Tibial nerve (tissue), 4 donors: ENCODE results near the gene F7.

Experiments used
- EP300 ChIP-seq, 2 donors: sonication (generic); formaldehyde crosslinking; IDR thresholded peaks; one replicate each; pipeline ENCODE4 v1.6.1; 2017; ENCODE audit warnings: antibody characterized with exemption in 2 of 2, mild to moderate bottlenecking in 1 of 2
- TF ChIP-seq, protein P1 (sequence below), 5 experiments: fragments of 200-600 bp in 3 of 5; fragments of 450-650 bp in 2 of 5; sonication (generic) in 3 of 5; IDR thresholded peaks; one replicate each; pipeline ENCODE4 v1.5.1; 2016 to 2019; ENCODE audit warnings: antibody characterized with exemption in 5 of 5, mild to moderate bottlenecking in 3 of 5, moderate library complexity in 2 of 5

DNA sequence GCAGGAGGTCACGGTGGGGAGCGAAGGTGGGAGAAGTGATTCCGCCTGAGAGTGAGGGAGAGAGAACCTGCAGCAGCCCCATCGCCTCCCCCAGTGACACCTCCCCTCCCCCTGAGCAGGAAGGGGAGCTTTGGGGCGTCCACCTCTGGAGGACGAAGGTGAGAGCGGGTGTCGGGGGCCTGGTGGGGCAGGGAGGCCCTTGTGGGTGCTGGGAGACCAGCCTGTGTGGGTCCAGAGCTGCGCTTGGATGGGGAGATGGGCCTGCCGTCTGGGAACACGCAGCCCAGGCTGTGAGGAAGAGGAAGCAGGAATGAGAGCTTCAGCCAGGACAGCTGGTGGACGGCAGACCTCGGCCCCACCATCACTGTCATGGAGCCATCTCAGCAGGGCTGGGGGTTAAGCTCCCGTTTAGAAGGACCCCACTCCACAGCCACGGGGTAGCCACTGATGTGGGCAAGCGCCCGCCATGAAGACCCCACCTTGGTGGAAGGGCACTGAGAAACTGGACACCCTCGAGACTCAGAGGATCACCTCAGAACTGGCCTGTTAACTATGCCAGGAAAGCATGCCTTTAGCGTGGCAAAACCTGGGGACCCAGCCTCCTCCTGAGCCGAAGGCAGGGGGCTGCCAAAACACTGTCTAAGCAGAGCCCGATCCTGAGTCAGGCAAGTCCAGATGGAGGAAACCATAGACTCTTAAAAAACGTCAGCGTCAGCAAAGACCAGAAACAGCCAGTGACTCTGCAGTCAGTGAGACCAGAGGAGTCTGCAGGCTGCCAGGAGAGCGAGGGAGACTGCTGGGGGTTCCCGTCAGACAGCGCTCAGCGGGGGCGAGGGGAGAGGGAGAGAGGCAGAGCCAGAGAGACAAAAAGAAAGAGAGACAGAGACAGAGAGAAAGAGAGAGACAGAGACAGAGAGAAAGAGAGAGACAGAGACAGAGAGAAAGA, 46.4 kb downstream of the F7 start:
- TF ChIP-seq EP300 (IDR thresholded peaks at IDR 0.05), result no peak
- TF ChIP-seq, protein P1, sequence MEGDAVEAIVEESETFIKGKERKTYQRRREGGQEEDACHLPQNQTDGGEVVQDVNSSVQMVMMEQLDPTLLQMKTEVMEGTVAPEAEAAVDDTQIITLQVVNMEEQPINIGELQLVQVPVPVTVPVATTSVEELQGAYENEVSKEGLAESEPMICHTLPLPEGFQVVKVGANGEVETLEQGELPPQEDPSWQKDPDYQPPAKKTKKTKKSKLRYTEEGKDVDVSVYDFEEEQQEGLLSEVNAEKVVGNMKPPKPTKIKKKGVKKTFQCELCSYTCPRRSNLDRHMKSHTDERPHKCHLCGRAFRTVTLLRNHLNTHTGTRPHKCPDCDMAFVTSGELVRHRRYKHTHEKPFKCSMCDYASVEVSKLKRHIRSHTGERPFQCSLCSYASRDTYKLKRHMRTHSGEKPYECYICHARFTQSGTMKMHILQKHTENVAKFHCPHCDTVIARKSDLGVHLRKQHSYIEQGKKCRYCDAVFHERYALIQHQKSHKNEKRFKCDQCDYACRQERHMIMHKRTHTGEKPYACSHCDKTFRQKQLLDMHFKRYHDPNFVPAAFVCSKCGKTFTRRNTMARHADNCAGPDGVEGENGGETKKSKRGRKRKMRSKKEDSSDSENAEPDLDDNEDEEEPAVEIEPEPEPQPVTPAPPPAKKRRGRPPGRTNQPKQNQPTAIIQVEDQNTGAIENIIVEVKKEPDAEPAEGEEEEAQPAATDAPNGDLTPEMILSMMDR (IDR thresholded peaks at IDR 0.05), result no peak
